PC-9 (cell line): Measurements from ENCODE around the gene SETD7. TPM values are rescaled to one million over a fixed set of nuclear protein-coding genes. Genes with fewer than 3 reads are reported as not detected.

Experiments
- BruUV-seq: library from RNA; stranded (reverse); fragments of 400-500 nt; replicated peaks from 2 replicates; lab custom pipeline; 2021; lab: Mats Ljungman, UMichigan
- CTCF ChIA-PET: fragments of 300-600 bp; sonication (Branson Sonifier 250); formaldehyde crosslinking; loops from one replicate; lab custom pipeline; 2022; ENCODE audit warnings: antibody characterized with exemption; lab: Charles Lee
- POLR2A ChIA-PET: fragments of 300-600 bp; sonication (Branson Sonifier 250); formaldehyde crosslinking; loops from one replicate; lab custom pipeline; 2022; ENCODE audit warnings: antibody characterized with exemption; ENCODE audit not compliant: unreplicated experiment; lab: Charles Lee
- DNase-seq, 2 experiments: peaks; one replicate each; pipeline versions ENCODE4 v3.0.0 to v3.0.0-alpha.2; 2015 to 2022; ENCODE audit warnings: mixed read lengths in 1 of 2
- H2AFZ ChIP-seq: fragments of 200-600 bp; sonication (generic); 2 replicates; pipeline ENCODE4 v1.8.1; 2017; ENCODE audit warnings: antibody characterized with exemption
- H3F3A ChIP-seq: fragments of 200-600 bp; sonication (generic); 2 replicates; pipeline ENCODE4 v1.8.1; 2017; ENCODE audit warnings: antibody characterized with exemption, mild to moderate bottlenecking, low read depth; ENCODE audit not compliant: insufficient read depth
- H3K27ac ChIP-seq: fragments of 200-600 bp; sonication (generic); 2 replicates; pipeline ENCODE4 v1.6.1; 2016; ENCODE audit warnings: mixed run types
- H3K27me3 ChIP-seq: fragments of 200-600 bp; sonication (generic); 2 replicates; pipeline ENCODE4 v1.6.1; 2016; ENCODE audit warnings: low read depth, mixed run types; ENCODE audit not compliant: insufficient read depth
- H3K36me3 ChIP-seq: fragments of 200-600 bp; sonication (generic); 2 replicates; pipeline ENCODE4 v1.6.1; 2016; ENCODE audit warnings: low read depth, mixed run types
- H3K4me1 ChIP-seq: fragments of 200-600 bp; sonication (generic); replicated peaks from 2 replicates; pipeline ENCODE4 v1.6.1; 2016; ENCODE audit warnings: mixed run types; ENCODE audit not compliant: insufficient read depth
- H3K4me2 ChIP-seq: fragments of 200-600 bp; sonication (generic); 2 replicates; pipeline ENCODE4 v1.6.1; 2017; ENCODE audit warnings: mixed run types
- H3K4me3 ChIP-seq: fragments of 200-600 bp; sonication (generic); 2 replicates; pipeline ENCODE4 v1.6.1; 2016; ENCODE audit warnings: mixed run types
- H3K79me2 ChIP-seq: fragments of 200-600 bp; sonication (generic); 2 replicates; pipeline ENCODE4 v1.6.1; 2017; ENCODE audit warnings: low read depth, mixed run types
- H3K9me2 ChIP-seq: fragments of 200-600 bp; sonication (generic); 2 replicates; pipeline ENCODE4 v1.8.1; 2017; ENCODE audit warnings: mild to moderate bottlenecking; ENCODE audit not compliant: insufficient read depth
- H3K9me3 ChIP-seq: fragments of 200-600 bp; sonication (generic); 2 replicates; pipeline ENCODE4 v1.8.1; 2016; ENCODE audit warnings: low read depth; ENCODE audit not compliant: insufficient read depth
- H4K20me1 ChIP-seq: fragments of 200-600 bp; sonication (generic); 2 replicates; pipeline ENCODE4 v1.8.1; 2017; ENCODE audit not compliant: insufficient read depth
- CTCF ChIP-seq: fragments of 200-600 bp; sonication (generic); conservative IDR thresholded peaks from 2 replicates; pipeline ENCODE4 v1.6.1; 2017; ENCODE audit warnings: mixed run types, antibody characterized with exemption, mild to moderate bottlenecking, moderate library complexity
- EZH2 ChIP-seq: fragments of 200-600 bp; sonication (generic); IDR thresholded peaks from 2 replicates; pipeline ENCODE4 v1.8.0; 2017; ENCODE audit warnings: antibody characterized with exemption, low read depth
- intact Hi-C: fragments of 100-400 bp; cut with micrococcal nuclease; formaldehyde crosslinking; loops from one replicate; pipeline ENCODE4 v1.10.0; 2022; ENCODE audit not compliant: unreplicated experiment
- total RNA-seq: library from RNA; stranded (reverse); gene quantifications from 2 replicates; pipeline ENCODE4 v1.2.3, GENCODE V29; 2021

SETD7 gene
- total RNA-seq, 1 experiment from 2014 or later: 36.5 TPM

- intact Hi-C loops: loop anchor here (2.0 kb wide), 1 partner anchor 39 kb away; no protein-coding TSS in a partner anchor
- Histone ChIP-seq H3K4me3 (peak overlapping the region; percentile 87), H3K79me2 (peaks cover 23% of the 10 kb centered on the region), H3F3A (peaks cover 7% of the 10 kb centered on the region; the same call in 1 of the 2 replicates), H3K4me1 (peaks cover 27% of the 10 kb centered on the region), H4K20me1 (0 out of 2 replicates have a peak, but pooled peaks cover 4% of the 10 kb centered on the region), H3K9me2 (no peaks in the 10 kb centered on the region), H2AFZ (peak overlapping the region; percentile 87), H3K36me3 (no peaks in the 10 kb centered on the region), H3K27ac (peak overlapping the region; percentile 67), H3K9me3 (no peaks in the 10 kb centered on the region), H3K4me2 (peak overlapping the region; percentile 88), H3K27me3 (no peaks in the 10 kb centered on the region)
- CTCF ChIA-PET: no interaction called here
- DNase-seq: no peak
- TF ChIP-seq EZH2 (no peak), CTCF (no peak)
- BruUV-seq: no TSS peak
- POLR2A ChIA-PET: interaction anchor here (0.6 to 0.8 kb wide), 3 partner anchors 88 to 816 kb away, joined by 4 to 7 read pairs (median 4); partner anchors contain the start of gene SCOC
Measured at GRCh38 chr4:139557556-139558110, 1.6 kb upstream of the SETD7 start.

- ChIA-PET CTCF (no interaction called here), POLR2A (interaction anchor here (0.6 to 0.8 kb wide), 3 partner anchors 88 to 816 kb away, joined by 4 to 7 read pairs (median 7); partner anchors contain the start of gene SCOC)
- H3K27ac ChIP-seq: peak overlapping the region; percentile 67
- H3K4me2 ChIP-seq: peak overlapping the region; percentile 88
- H3F3A ChIP-seq: peaks cover 7% of the 10 kb centered on the region; the same call in 1 of the 2 replicates
- H2AFZ ChIP-seq: peak overlapping the region; percentile 87
- peak; percentile 55 to 56 for DNase-seq
- H3K36me3 ChIP-seq: no peaks in the 10 kb centered on the region
- H3K4me1 ChIP-seq: peaks cover 27% of the 10 kb centered on the region
- no peaks in the 10 kb centered on the region for H3K9me2 ChIP-seq
- H3K4me3 ChIP-seq: peak overlapping the region; percentile 87
- H3K79me2 ChIP-seq: peaks cover 30% of the 10 kb centered on the region
- H3K27me3 ChIP-seq: no peaks in the 10 kb centered on the region
- intact Hi-C loops: loop anchor here (2.0 kb wide), 1 partner anchor 40 kb away; no protein-coding TSS in a partner anchor
- BruUV-seq: no TSS peak
- TF ChIP-seq CTCF (no peak), EZH2 (no peak)
- 0 out of 2 replicates have a peak, but pooled peaks cover 4% of the 10 kb centered on the region for H4K20me1 ChIP-seq
- no peaks in the 10 kb centered on the region for H3K9me3 ChIP-seq
Measured at GRCh38 chr4:139556724-139557555, 921 bp upstream of the SETD7 start.

- peak in 1 of 2 experiments; percentile 44 for DNase-seq
- H3K27ac ChIP-seq: peak overlapping the region; percentile 67
- POLR2A ChIA-PET: interaction anchor here (0.6 kb wide), 3 partner anchors 332 to 805 kb away, joined by 3 to 5 read pairs (median 3); no protein-coding TSS in a partner anchor
- peaks cover 7% of the 10 kb centered on the region; the same call in 1 of the 2 replicates for H3F3A ChIP-seq
- H3K4me3 ChIP-seq: peak overlapping the region; percentile 87
- no peaks in the 10 kb centered on the region for H3K9me3 ChIP-seq
- peaks cover 27% of the 10 kb centered on the region for H3K4me1 ChIP-seq
- no peaks in the 10 kb centered on the region for H3K27me3 ChIP-seq
- H3K4me2 ChIP-seq: peak overlapping the region; percentile 88
- H3K79me2 ChIP-seq: peaks cover 43% of the 10 kb centered on the region
- BruUV-seq: no TSS peak
- no peak for TF ChIP-seq EZH2
- no peak for TF ChIP-seq CTCF
- intact Hi-C loops: loop anchor here (1.0 to 2.0 kb wide), 3 partner anchors 41 to 102 kb away; no protein-coding TSS in a partner anchor
- CTCF ChIA-PET: interaction anchor here (0.6 kb wide), 1 partner anchor 536 kb away, joined by 3 read pairs; no protein-coding TSS in a partner anchor
- H3K36me3 ChIP-seq: no peaks in the 10 kb centered on the region
- H4K20me1 ChIP-seq: 0 out of 2 replicates have a peak, but pooled peaks cover 4% of the 10 kb centered on the region
- H2AFZ ChIP-seq: peak overlapping the region; percentile 87
- H3K9me2 ChIP-seq: no peaks in the 10 kb centered on the region
Measured at GRCh38 chr4:139555705-139556070, 331 bp downstream of the SETD7 start.
